ENCODE data around the gene SURF6. TPM values are rescaled to one million over a fixed set of nuclear protein-coding genes. Genes with fewer than 3 reads are reported as not detected.

Gene SURF6
- total and polyA plus RNA-seq, 2 of the 8 experiments (the other 6 are each of a cell fraction or from before 2014, with no cell fraction given) = 6.1 to 23.7 TPM

DNA sequence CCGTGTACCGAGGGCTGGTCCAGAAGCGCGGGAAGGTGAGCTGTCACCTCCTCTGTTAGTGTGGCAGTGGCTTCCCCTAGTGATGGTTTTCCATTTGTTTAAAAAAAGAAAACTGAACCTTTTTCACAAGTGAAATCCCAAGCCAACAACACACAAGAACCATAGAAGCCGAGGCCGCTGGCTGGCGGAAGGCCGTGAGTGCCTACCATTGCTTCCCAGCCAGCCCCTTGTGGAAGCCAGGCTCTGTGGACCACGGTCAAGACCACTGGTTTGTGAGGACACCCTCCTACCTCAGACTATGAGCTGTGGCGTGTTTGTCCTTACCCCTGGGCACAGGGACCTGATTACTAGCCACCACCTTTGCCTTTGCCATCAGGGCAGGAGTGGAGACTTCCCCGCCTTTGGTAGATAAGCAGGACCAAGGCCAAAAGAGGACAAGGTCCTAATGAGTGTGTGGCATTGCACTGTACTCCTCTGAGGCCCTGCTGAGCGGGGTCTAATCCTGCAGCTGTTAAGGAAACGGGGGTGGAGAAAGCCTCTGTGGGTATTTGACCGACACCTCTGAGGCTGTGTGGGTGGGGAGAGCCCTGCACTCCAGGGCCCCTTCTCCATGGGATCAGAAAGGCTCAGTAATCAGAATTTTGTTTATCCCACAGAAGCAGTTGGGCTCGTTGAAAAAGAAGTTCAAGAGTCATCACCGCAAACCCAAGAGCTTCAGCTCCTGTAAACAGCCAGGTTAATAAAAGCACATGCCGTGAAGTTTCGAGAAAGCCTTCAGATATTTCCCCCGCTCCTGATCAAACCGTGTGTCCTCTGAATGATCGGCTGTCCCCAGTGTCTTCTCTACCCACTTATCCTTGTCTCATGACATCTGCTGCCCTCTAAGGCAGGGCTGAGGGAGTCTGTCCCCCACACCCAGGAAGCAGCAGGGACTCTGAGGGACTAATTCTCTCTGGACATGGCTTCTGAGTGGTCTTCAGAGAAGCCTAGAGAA lies 24.7 kb upstream of the SURF6 start:
- Histone ChIP-seq H3K27ac (ENCODE audit: low read depth, low read length) (no peak overlapping the region), H3K27me3 (replicated peaks in 1 of 4; ENCODE audit: control insufficient read depth in 3 of 4, extremely low read depth in 1 of 4, insufficient read depth in 3 of 4, low read length in 3 of 4) (no peaks in the 10 kb centered on the region), H4K91ac (replicated peaks; ENCODE audit: insufficient read length, low read length) (no peak overlapping the region), H2AFZ (ENCODE audit: low read length) (no peak overlapping the region), H3K36me3 (ENCODE audit: control insufficient read depth in 2 of 4, insufficient read depth in 4 of 4, low read length in 3 of 4) (peaks cover 10 to 49% (median 37%) of the 10 kb centered on the region in 4 experiments), H3K4ac (replicated peaks; ENCODE audit: insufficient read length, low read depth, low read length) (no peak overlapping the region), H3K23ac (ENCODE audit: insufficient read length) (no peak overlapping the region), H3K18ac (ENCODE audit: extremely low read depth, low read length) (no peak overlapping the region), H2BK5ac (ENCODE audit: low read depth, low read length) (no peak overlapping the region), H2BK12ac (ENCODE audit: low read depth, low read length) (no peak overlapping the region), H2BK20ac (ENCODE audit: low read length) (no peak overlapping the region), H3K56ac (replicated peaks; ENCODE audit: insufficient read length, low read depth, low read length) (no peak overlapping the region), H3K4me2 (ENCODE audit: insufficient read depth in 1 of 2, low read depth in 2 of 2, low read length in 2 of 2) (no peak overlapping the region), H3K14ac (ENCODE audit: insufficient read length) (no peak overlapping the region), H4K20me1 (replicated peaks in 1 of 2; ENCODE audit: control insufficient read depth in 1 of 2, insufficient read depth in 2 of 2, low read length in 2 of 2) (peaks cover 18 to 19% of the 10 kb centered on the region in 2 experiments), H3K23me2 (ENCODE audit: low read depth, low read length) (peaks cover 2% of the 10 kb centered on the region; the same call in 1 of the 2 replicates), H2BK15ac (ENCODE audit: low read length) (no peak overlapping the region), H3K9me3 (ENCODE audit: insufficient read depth in 2 of 2, low read depth in 1 of 2, low read length in 1 of 2) (no peaks in the 10 kb centered on the region), H3K9ac (replicated peaks in 1 of 4; ENCODE audit: extremely low read depth in 1 of 4, low read depth in 3 of 4, low read length in 3 of 4) (no peak overlapping the region), H2BK120ac (replicated peaks; ENCODE audit: low read depth, low read length) (no peak overlapping the region), H3K4me3 (ENCODE audit: extremely low read depth in 1 of 4, insufficient read depth in 2 of 4, low read depth in 3 of 4, low read length in 4 of 4) (no peak overlapping the region), H4K8ac (ENCODE audit: extremely low read depth, insufficient read depth, low read length) (no peak overlapping the region), H3K79me1 (ENCODE audit: low read depth, low read length) (peaks cover 2% of the 10 kb centered on the region; the same call in 1 of the 2 replicates), H4K5ac (ENCODE audit: insufficient read length, low read depth, low read length) (no peak overlapping the region), H3K4me1 (replicated peaks in 1 of 4; ENCODE audit: control insufficient read depth in 3 of 4, insufficient read depth in 4 of 4, low read length in 3 of 4) (peaks cover 0 to 8% (median 3%) of the 10 kb centered on the region in 4 experiments; a peak in 4 of 7 replicates), H2AK5ac (ENCODE audit: low read depth, low read length) (no peak overlapping the region), H3K79me2 (ENCODE audit: control insufficient read depth in 1 of 2, insufficient read depth in 2 of 2, low read length in 2 of 2) (peaks cover 0 to 16% of the 10 kb centered on the region in 2 experiments; a peak in 2 of 4 replicates)
- no peak for FAIRE-seq
- CTCF ChIA-PET (ENCODE audit: partially characterized antibody) = interaction anchor here (0.8 to 8.2 kb wide), 13 partner anchors 10 to 174 kb away, joined by 3 to 90 read pairs (median 9); partner anchors contain the start of genes ADAMTS13 and STKLD1
- POLR2A ChIA-PET (ENCODE audit: partially characterized antibody) = interaction anchor here (1.0 to 16.1 kb wide), 3 partner anchors 11 to 78 kb away, joined by 3 to 461 read pairs (median 303); partner anchors contain the start of genes MED22, RPL7A, STKLD1 and SURF4
- DNase-seq (ENCODE audit: low read depth in 1 of 2, low spot score in 2 of 2) = no peak
- TF ChIP-seq POLR2AphosphoS5 (IDR thresholded peaks at IDR 0.05; ENCODE audit: low read depth, low read length) = peak; percentile 20; the same call in 1 of the 2 replicates
- TF ChIP-seq JUN (IDR thresholded peaks at IDR 0.05; ENCODE audit: low read depth, low read length) = no peak
- 91% methylated on average over 21 of the region's 21 CpGs; no CpG with 5 or more reads in 1 of the 2 experiments for WGBS, 2 experiments (ENCODE audit: extremely low coverage in 1 of 2, insufficient coverage in 1 of 2, insufficient read length in 1 of 2, insufficient replicate concordance in 2 of 2, low coverage in 1 of 2, low lambda C conversion rate in 2 of 2, missing lambda C conversion rate in 1 of 2)
